ENCODE measurements around the gene CCBE1. TPM values are rescaled to one million over a fixed set of nuclear protein-coding genes. Genes with fewer than 3 reads are reported as not detected.
"Not testable (repeated sequence)": the region's sequence is repeated elsewhere in the genome, so short reads cannot be mapped to it uniquely, and the experiment has no call there.

The CCBE1 gene
- total RNA-seq, 2 experiments from 2014 or later = not detected

GRCh38 chr18:59666007-59666402 is 31.2 kb downstream of the CCBE1 start:
- H3K27me3 Mint-ChIP-seq, POLR2A ChIA-PET, H3K4me1 Mint-ChIP-seq: not testable (repeated sequence)

GRCh38 chr18:59665057-59666006 is 31.9 kb downstream of the CCBE1 start:
- H3K27ac Mint-ChIP-seq = no peak overlapping the region
- CTCF ChIA-PET = no interaction called here
- H3K9me3 Mint-ChIP-seq = no peaks in the 10 kb centered on the region
- no peak overlapping the region for H3K4me3 Mint-ChIP-seq
- peaks cover 6% of the 10 kb centered on the region for H3K27me3 Mint-ChIP-seq
- POLR2A ChIA-PET = no interaction called here
- DNase-seq = no peak
- H3K4me1 Mint-ChIP-seq = no peaks in the 10 kb centered on the region
- no peaks in the 10 kb centered on the region for H3K36me3 Mint-ChIP-seq (ENCODE audit: low read depth)

More at GRCh38 chr18:59666007-59666402, 31.2 kb downstream of the CCBE1 start:
- H3K36me3 Mint-ChIP-seq (ENCODE audit: low read depth); DNase-seq; CTCF ChIA-PET; H3K4me3 Mint-ChIP-seq; H3K27ac Mint-ChIP-seq; H3K9me3 Mint-ChIP-seq: not testable (repeated sequence)

GRCh38 chr18:59664329-59664728 is 32.9 kb downstream of the CCBE1 start:
- DNase-seq = no peak
- no peak overlapping the region for H3K4me3 Mint-ChIP-seq
- POLR2A ChIA-PET = no interaction called here

GRCh38 chr18:59663096-59663495 is 34.1 kb downstream of the CCBE1 start:
- H3K27me3 Mint-ChIP-seq = peaks cover 9% of the 10 kb centered on the region
- ChIA-PET CTCF (interaction anchor here (1.2 kb wide), 1 partner anchor 161 kb away, joined by 3 read pairs; no protein-coding TSS in a partner anchor), POLR2A (no interaction called here)
- no peaks in the 10 kb centered on the region for H3K36me3 Mint-ChIP-seq (ENCODE audit: low read depth)
- H3K4me3 Mint-ChIP-seq = no peak overlapping the region
- DNase-seq = no peak
- no peak overlapping the region for H3K27ac Mint-ChIP-seq
- no peaks in the 10 kb centered on the region for H3K9me3 Mint-ChIP-seq
- no peaks in the 10 kb centered on the region for H3K4me1 Mint-ChIP-seq

More at GRCh38 chr18:59664329-59664728, 32.9 kb downstream of the CCBE1 start:
- CTCF ChIA-PET = no interaction called here
- Mint-ChIP-seq H3K4me1 (no peaks in the 10 kb centered on the region), H3K9me3 (no peaks in the 10 kb centered on the region), H3K27ac (no peak overlapping the region), H3K36me3 (ENCODE audit: low read depth) (no peaks in the 10 kb centered on the region), H3K27me3 (peaks cover 9% of the 10 kb centered on the region)

GRCh38 chr18:59661891-59662701 is 35.1 kb downstream of the CCBE1 start:
- POLR2A ChIA-PET = no interaction called here
- Mint-ChIP-seq H3K36me3 (ENCODE audit: low read depth) (no peaks in the 10 kb centered on the region), H3K27me3 (peaks cover 9% of the 10 kb centered on the region), H3K4me1 (no peaks in the 10 kb centered on the region), H3K27ac (no peak overlapping the region), H3K4me3 (no peak overlapping the region), H3K9me3 (no peaks in the 10 kb centered on the region)
- CTCF ChIA-PET = interaction anchor here (1.2 kb wide), 1 partner anchor 162 kb away, joined by 3 read pairs; no protein-coding TSS in a partner anchor
- no peak for DNase-seq

- POLR2A ChIA-PET = no interaction called here
- CTCF ChIA-PET = no interaction called here
- no peaks in the 10 kb centered on the region for H3K4me1 Mint-ChIP-seq
- H3K4me3 Mint-ChIP-seq = no peak overlapping the region
- H3K27me3 Mint-ChIP-seq = peaks cover 9% of the 10 kb centered on the region
- DNase-seq = no peak
- no peak overlapping the region for H3K27ac Mint-ChIP-seq
- H3K9me3 Mint-ChIP-seq = no peaks in the 10 kb centered on the region
- H3K36me3 Mint-ChIP-seq (ENCODE audit: low read depth) = no peaks in the 10 kb centered on the region
Measured at GRCh38 chr18:59660786-59661743, 36.2 kb downstream of the CCBE1 start.

- Mint-ChIP-seq H3K27ac (no peak overlapping the region), H3K27me3 (peaks cover 9% of the 10 kb centered on the region), H3K9me3 (no peaks in the 10 kb centered on the region), H3K36me3 (ENCODE audit: low read depth) (no peaks in the 10 kb centered on the region), H3K4me1 (no peaks in the 10 kb centered on the region), H3K4me3 (no peak overlapping the region)
- CTCF ChIA-PET = no interaction called here
- POLR2A ChIA-PET = no interaction called here
- no peak for DNase-seq
Measured at GRCh38 chr18:59660366-59660765, 36.9 kb downstream of the CCBE1 start.

- no peak for DNase-seq
- H3K4me1 Mint-ChIP-seq = no peaks in the 10 kb centered on the region
- H3K27me3 Mint-ChIP-seq = peaks cover 9% of the 10 kb centered on the region
- POLR2A ChIA-PET = no interaction called here
- no peaks in the 10 kb centered on the region for H3K9me3 Mint-ChIP-seq
- no peak overlapping the region for H3K4me3 Mint-ChIP-seq
- no peak overlapping the region for H3K27ac Mint-ChIP-seq
- CTCF ChIA-PET = no interaction called here
- no peaks in the 10 kb centered on the region for H3K36me3 Mint-ChIP-seq (ENCODE audit: low read depth)
Measured at GRCh38 chr18:59659508-59660170, 37.6 kb downstream of the CCBE1 start.

- DNase-seq = no peak
- Mint-ChIP-seq H3K36me3 (ENCODE audit: low read depth) (no peaks in the 10 kb centered on the region), H3K9me3 (no peaks in the 10 kb centered on the region), H3K4me1 (no peaks in the 10 kb centered on the region), H3K27me3 (peaks cover 9% of the 10 kb centered on the region), H3K4me3 (no peak overlapping the region), H3K27ac (no peak overlapping the region)
- ChIA-PET POLR2A (no interaction called here), CTCF (no interaction called here)
Measured at GRCh38 chr18:59658941-59659340, 38.3 kb downstream of the CCBE1 start.

- no peaks in the 10 kb centered on the region for H3K36me3 Mint-ChIP-seq (ENCODE audit: low read depth)
- DNase-seq = no peak
- H3K27me3 Mint-ChIP-seq = peaks cover 3% of the 10 kb centered on the region
- POLR2A ChIA-PET = no interaction called here
- H3K9me3 Mint-ChIP-seq = no peaks in the 10 kb centered on the region
- no peak overlapping the region for H3K4me3 Mint-ChIP-seq
- no peaks in the 10 kb centered on the region for H3K4me1 Mint-ChIP-seq
- H3K27ac Mint-ChIP-seq = no peak overlapping the region
- CTCF ChIA-PET = no interaction called here
Measured at GRCh38 chr18:59657012-59657411, 40.2 kb downstream of the CCBE1 start.

GRCh38 chr18:59656373-59656887 is 40.8 kb downstream of the CCBE1 start:
- POLR2A ChIA-PET = no interaction called here
- Mint-ChIP-seq H3K4me1 (no peaks in the 10 kb centered on the region), H3K27me3 (peaks cover 3% of the 10 kb centered on the region), H3K4me3 (no peak overlapping the region), H3K27ac (no peak overlapping the region), H3K9me3 (no peaks in the 10 kb centered on the region), H3K36me3 (ENCODE audit: low read depth) (no peaks in the 10 kb centered on the region)
- CTCF ChIA-PET = no interaction called here
- no peak for DNase-seq

- Mint-ChIP-seq H3K4me1 (no peaks in the 10 kb centered on the region), H3K27me3 (peaks cover 3% of the 10 kb centered on the region), H3K27ac (no peak overlapping the region), H3K9me3 (no peaks in the 10 kb centered on the region), H3K4me3 (no peak overlapping the region), H3K36me3 (ENCODE audit: low read depth) (no peaks in the 10 kb centered on the region)
- no peak for DNase-seq
- POLR2A ChIA-PET = no interaction called here
- CTCF ChIA-PET = no interaction called here
Measured at GRCh38 chr18:59655676-59656075, 41.5 kb downstream of the CCBE1 start.
